Putamen (tissue), 1 donor: ENCODE results near the gene TMEM245.
"Not testable (repeated sequence)": the region's sequence is repeated elsewhere in the genome, so short reads cannot be mapped to it uniquely, and the experiment has no call there.

ENCODE experiments used
- DNase-seq: peaks from one replicate; pipeline ENCODE4 v3.0.0-alpha.2; 2016; ENCODE audit warnings: low spot score

TMEM245 gene

DNA sequence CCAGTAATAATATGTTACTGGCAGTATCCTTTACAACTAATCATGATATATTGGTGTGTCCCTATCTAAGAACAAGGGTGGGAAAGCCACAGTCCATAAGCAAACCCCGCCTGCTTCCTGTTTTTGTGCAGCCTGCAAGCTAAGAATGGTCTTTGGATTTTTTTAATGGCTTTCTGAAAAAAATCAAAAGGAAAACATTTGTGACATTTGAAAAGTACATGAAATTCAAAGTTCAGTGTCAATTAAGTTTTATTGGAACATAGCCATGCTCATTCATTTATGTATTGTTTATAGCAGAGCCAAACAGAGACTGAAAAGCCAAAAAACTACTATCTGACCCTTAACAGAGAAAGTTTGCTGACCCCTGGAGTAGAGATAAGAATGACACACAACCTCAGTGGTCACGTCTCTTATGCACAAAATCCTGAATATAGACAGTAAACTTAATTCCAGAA is 12.8 kb upstream of the TMEM245 start:
- DNase-seq, result no peak

DNA sequence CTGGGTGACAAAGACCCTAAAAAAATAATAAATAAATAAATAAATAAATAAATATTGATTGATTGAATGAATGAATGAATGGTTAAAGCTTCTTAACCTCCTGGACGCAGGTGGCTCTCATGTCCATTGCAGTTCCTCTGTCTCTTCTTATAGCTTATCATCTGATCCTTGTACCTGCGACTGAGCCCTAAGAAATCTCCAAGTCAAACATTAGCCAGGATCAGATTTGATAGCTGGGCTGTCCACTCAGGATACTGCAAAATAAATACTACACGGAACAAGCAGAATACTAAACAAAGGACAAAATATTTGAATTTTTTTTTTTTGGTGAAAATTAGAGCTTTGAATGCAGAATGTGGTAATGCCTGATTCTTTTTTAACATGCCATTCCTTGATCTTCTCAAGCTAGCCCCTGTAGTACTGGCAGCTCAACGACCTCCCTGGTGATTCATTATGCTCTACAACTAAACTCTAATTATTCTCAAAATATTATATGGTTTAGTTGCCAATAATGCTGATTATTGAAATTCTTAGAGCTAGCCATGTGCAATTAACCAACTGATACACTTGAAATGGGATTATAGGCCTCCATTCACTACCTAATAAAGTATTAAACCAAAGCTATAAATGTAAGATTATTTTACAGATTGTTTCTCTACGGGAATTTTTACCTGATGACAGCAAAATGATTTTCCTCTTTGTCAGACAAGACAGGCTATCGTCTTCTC is 9.9 kb upstream of the TMEM245 start:
- no peak for DNase-seq

DNA sequence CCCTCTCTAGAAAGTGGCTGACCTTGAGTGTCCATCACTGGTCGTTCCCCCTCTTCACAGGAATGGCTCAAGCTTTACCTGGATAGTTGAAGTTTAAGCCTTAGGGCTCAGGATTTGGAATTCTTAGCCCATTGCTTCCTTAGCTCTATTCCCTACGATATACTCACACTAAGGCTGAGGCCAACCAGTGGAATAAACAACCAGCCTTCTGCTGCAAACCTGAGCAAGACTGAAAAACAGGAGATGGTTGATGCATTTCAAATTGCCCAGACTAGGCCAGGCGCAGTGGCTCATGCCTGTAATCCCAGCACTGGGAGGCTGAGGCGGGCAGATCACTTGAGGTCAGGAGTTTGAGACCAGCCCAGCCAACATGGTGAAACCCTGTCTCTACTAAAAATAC is 6.9 kb upstream of the TMEM245 start:
- DNase-seq, result not testable (repeated sequence)

DNA sequence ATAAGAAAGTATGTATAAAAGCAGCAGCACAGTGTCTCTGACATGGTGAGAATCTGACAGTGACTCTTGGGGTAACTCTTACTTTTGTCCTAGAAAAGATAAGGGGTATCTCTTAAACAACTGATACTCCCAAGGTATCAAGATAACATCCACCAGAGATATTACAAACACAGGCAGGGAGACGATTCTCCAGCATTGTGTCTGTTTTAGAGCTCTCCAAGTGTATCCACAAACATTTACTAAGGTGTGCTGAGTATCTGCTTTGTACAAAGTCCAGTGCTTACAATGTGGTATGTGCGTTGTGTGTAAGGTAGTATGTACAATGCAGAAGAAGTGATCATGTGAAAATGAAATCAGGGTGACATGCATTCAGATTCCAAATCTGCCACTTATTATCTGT is 4.4 kb upstream of the TMEM245 start:
- DNase-seq, result no peak

DNA sequence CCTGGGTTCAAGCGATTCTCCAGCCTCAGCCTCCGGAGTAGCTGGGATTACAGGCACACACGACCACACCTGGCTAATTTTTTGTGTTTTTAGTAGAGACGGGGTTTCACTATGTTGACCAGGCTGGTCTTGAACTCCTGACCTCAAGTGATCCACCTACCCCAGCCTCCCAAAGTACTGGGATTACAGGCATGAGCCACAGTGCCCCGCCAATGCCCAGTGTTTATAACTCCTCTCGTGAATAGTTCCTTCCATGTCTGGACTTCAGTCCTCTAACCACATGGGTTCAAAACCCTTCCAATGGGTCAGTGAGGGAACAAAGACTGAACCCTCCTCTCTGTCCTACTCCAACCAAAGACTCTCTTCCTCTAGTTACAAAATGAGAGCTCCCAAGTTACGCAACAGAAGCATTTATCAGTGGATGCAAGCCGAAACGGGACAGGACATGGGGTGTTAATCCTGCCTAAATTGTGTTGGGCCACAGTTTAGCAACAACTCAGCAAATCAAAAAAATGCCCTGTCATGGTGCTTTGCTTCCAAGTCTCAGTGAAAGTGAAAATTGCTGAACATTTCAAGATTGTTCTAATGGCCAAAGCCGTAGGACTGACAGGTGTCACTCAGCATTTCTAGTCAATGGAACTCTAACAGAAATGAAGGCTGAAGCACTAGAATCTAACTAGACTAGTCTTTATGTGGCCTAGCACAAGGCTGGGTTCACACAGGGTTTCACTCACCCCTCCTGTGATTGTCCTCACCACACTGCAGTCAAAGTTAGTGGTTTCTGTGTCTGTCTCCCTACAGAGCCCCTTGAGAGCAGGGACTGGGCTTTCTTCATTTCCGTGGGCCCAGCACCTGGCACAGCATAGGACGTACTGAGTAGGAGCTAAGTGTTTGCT is 3.2 kb upstream of the TMEM245 start:
- no peak for DNase-seq

DNA sequence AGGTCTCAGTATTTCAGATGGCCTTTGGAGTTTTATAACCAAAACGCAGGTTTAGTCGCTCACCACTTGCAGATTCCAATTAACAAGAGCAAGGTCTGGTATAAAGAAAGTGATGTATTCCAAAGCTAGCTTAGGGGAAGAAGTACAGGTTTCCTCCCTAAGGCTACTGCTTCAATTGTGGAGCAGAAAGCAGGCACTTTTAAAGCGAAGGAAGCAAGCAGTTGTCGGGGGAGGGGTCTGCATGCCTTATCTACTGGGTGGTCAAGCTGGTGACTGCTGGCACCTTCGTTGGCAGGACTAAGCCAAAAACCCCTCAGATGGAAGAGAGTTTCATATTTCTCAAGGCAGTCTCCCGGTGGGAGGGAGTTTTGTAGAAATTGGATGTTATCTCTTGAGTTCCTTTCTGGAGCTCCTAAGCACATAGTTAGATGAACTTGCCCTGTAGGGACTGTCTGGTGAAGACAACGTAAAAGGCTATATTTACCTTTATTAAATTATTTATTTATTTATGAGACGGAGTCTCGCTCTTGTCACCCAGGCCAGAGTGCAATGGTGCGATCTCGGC is 1.6 kb upstream of the TMEM245 start:
- DNase-seq, result no peak

DNA sequence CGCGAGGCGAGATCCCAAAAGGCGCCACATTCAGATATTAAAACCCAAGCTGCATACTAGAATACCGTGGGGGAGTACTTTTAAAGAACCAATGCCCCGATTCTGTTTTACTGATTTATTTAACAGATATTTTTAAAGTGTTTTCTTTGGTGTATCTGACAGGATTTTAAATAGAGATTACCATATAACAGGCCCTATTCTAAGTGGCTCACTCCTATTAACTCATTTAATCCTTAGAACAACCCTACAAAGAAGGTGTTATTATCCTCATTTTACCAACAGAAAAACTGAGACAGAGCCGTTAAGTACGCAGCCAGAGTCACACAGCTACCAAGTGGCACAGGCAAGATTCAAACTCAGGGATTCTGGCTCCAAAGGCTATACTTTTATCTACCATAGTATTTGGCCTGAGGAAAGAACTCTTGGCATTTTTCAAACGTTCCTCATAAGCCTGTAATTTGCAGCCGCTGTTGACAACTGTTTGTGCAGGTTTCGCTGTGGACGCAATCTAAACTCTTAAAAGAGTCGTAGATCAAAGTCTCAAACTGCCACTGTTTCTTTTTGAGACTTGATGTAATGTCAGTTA is 550 bp upstream of the TMEM245 start:
- no peak for DNase-seq

DNA sequence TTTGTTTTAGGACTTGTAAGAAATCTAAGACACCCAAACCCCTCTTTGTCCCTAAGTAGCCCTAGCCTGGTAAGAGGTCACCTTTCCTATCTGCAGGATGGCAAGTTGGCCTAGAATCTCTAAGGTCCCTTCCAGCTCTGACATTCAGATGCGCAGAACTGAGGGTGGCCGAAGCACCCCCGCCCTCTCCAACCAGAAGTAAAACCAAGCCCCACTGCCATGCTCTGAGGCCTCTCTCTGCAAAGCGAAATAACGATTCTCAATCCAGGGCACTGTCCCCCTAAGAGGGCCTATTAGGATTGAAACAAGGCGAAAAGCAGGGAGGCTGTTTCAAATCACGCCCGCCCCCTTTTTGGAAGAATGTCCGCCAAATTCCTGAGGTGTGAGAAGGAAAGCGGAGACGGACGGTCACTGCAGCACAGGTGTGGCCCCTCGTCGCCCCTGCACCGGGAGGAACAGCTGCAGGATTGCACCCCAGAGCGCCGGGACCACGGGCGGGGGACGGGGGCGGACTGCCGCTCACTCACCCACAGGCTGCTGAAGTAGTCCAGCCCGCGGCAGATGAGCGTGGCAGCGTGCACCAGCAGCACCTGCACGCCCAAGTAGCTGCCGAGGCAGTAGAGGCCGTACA is 824 bp downstream of the TMEM245 start:
- no peak for DNase-seq

DNA sequence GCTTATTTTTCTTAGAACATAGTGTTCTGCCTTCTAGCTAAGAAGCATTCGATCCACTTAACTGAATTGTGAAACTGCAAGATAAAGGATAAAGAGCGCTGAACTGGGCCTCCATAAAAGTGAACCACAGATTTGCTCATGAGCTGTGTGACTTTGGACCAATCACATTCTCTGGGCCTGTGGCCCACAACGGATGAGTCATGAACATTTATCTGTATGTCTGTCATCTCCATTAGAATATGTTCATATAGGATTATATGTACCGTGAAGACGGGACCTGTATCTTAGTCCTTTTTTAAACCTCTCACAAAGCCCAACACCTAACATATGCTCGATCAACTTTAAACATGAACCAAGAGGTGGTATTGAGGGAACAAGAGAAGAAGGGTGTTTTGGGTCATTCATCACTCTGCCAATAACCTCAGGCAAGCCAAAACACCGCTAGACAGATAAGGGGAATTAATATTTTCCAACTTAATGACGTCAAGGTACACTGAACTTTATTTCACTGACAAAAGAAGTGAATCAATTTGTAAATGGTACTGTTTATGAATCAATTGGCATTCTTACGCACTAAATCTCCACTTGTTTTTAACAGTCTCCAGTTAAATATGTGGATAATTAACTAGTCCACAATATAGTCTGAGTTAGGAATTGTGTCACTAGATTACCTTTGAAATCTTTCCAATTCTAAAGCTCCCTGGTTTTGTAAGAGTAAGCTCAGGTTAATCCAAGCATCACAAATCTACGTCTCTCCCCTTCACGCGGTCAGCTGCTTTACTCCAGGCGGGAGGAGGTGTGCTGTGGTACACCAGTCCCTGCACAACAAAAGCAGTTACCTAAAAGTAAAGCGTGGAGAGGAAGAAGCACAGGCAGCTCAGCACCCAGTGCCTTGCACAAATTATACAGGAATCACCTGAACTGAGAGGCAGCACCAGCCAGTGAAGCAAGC is 1.6 kb downstream of the TMEM245 start:
- DNase-seq, result no peak

DNA sequence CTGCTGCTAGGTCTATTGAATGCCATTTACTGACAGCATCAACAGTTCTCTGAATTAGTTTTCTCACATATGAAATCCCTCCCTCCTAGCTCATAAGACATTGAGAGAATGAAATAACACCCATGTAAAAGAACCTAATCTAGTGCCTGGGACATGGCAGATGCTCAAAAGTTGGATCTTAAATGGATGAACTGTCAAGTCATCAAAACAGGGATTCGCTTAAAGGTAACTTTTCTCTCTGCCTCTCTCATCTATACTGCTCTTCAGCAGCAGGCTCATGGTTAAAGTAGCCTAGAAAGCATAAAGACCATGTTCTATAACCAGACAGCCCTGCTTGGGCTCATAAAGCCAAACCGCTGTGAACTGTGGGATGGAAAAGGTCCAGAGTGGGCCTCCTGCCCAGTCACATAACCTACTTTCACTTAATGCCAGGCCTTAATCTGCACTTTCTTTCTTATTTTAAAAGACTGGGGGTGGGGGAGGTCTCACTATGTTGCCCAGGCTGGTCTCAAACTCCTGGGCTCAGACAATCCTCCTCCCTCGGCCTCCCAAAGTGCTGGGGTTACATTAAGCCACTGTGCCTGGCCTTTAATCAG is 3.7 kb downstream of the TMEM245 start:
- no peak for DNase-seq

DNA sequence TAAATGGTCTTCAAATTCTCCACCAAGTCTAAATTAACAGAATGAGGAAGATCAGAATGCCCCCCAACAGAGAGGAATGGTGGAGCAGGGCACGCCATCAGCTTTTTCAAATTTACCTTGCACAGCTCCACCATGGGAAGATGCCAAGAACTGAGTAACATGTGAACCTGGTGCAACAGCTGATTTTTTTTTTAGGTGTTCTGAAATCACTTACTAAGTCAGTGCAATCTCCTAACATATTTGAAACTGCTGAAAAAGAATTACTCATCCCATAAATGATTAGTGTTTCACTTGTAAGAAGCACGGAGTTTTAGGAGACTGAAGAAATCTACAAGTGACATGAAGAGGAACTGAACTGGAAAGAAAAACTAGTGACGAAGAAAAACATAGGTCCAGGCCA is 5.1 kb downstream of the TMEM245 start:
- no peak for DNase-seq

DNA sequence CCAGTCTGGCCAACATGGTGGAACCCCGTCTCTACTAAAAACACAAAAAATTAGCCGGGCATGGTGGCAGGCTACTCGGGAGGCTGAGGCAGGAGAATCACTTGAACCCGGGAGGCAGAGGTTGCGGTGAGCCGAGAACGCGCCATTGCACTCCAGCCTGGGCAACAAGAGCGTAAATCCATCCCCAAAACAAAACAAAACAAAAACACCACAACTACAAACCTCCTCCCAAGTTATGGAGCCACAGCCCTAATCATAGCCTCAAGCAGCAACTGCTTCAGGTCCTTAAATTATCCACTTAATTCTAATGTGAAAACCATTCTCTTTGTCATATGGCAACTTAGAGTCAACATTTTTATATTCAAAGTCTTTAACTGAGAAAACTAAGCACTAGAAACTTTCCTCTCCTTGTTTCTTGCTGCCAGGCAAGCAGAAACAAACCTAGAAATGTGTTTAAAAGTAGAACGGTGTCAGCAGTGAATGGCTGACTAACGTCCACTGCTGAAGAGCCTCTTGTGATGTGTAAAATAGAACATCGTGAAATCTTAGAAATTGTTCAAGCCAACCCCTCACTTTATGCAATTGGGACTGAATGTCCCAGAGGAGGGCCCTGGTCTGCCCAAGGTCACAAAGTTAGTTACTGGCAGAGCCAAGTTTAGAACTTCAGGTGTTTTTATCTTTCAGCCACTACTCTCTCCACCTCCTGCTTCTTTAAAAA is 5.7 kb downstream of the TMEM245 start:
- no peak for DNase-seq

DNA sequence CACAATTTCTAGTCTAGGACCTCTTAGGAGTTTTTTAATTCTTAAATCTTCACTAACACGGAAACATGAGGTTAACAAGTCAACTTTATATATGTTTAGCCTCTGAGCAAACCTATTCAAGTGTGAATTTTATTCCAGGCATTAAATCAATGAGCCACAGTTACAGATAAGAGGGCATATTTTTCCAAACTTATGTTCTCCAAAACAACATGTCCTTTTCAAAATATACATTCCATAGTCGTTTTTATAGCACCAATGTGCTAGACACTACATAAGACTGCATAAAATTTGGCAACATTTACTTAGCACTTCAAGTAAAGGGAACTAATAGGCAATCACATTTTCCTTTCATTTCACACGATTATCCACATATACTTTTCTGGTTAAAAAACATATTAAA is 6.5 kb downstream of the TMEM245 start:
- no peak for DNase-seq

DNA sequence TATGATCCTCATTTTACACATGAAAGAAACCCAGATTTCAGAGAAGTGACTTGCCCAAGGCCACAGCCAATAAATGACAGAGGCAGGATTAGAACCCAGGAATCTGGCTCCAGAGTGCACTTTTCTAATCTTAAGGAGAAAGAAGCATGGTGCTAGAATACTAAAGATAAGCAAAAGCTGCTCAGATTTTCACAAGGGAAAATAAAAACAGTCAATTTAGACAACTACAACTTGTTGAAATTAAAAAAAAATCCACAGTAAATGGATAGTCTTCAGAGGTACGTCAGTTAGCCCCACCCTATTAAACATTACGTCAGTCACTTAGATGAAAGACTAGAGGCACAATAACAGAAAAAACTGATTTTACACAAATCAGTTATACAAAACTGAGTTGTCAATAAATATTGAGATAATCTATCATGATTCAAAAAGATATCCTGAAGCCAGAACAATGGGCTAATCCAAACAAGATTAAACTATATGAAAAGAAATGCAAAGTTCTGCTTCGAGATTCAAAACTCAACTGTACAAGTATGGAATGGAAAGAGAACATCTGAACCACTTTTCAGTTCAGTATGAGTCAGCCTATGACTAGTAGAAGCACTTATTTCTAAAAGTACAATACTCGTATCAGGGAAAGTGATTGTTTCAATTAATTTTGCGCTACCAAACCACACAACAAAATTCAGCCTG is 9.3 kb downstream of the TMEM245 start:
- DNase-seq, result no peak

DNA sequence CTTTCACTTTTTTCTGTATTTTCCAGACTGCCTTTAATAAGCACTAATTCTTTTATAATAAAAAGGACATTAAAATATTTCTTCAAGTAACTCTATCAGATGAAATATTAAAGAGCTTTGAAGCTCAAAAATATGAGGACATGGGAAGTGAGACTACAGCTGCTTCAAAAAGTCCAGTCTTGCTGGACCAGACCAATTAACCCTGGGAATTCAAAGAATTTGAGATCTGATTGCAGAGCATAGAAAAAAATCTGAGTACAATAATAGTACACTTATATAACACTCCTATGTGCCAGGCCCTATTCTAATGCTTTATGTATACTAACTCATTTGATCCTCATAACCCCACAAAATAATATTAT is 9.8 kb downstream of the TMEM245 start:
- no peak for DNase-seq

DNA sequence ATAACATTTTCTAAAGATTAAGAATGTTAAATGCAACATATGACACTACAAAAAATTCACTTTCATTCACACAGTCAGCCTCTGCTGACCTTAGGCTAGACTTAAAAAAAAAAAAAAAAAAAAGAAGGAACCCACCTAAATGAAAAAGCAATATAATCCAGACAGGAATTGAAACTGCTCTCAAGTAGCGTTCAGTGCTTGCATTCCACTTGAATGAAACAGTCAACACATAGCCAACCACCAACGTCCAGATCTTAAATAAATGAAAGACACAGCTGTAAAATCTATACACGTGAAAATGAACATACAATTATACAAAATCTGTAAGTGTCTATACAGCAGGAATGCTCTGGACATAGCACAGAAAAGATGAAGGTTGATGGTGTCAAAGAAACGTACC is 11.4 kb downstream of the TMEM245 start:
- DNase-seq, result no peak

DNA sequence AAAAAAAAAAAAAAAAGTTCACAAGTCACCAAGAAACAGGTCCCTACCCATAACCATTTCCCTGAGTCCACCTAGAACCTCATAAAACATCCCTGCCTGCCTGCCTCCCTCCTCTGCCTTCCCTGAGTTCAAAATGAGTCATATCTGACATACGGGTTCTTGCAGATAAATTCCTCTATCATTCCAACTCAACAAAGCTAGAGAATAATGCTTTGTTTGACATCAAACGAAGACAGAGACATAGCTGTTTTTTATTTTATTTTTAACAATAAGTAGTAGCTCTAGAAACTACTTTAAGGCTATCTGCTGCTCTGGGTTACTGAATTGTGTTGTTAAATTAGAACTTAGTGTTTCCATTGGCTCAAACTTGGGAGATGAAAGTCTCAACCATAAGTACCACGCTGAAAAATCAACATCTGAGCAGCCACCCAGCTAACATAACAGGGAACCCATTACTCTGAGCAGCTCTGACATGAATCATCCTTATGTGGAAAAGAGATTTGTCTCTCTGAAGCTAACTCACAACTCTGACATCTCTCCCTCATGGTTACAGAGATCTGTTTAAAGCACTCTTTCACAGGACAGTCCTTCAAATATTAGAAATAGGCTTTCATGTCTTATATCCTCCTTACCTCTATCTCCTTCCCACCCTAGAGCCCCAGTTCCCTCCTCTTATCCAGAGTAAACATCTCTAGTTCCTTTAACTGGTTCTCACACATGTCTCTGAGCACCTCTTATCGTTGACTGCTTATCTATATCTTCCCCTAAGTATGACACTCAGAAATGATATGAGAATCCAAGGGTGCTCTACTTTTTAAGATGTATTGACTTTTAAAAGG is 12.1 kb downstream of the TMEM245 start:
- no peak for DNase-seq

DNA sequence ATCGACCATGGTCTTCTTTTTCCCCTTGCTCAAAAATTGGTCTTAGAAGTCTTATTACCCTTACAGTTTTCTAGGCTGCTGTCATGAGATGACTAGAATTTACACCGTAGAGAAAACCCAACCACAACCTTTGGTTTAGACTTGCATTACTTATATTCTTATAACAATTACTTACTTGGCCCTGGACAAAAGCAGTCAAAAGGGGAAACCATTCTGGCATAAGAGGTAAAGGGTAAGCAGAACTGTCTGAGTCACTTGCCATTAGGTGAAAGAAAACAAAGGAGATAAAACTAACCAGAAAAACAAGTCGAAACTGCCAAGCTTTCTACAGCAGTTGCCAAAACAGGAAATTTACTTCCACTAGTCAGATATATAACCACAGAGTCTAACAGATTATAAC is 17.9 kb downstream of the TMEM245 start:
- DNase-seq, result no peak
